NCI-H345 treated with DMSO at 0.1 percent for 48 hours (cell line): ENCODE measurements around the gene TMEM81.

ENCODE experiments used
- DNase-seq: peaks from one replicate; lab custom pipeline; 2025; ENCODE audit not compliant: unreplicated experiment; lab: John Stamatoyannopoulos, UW

The TMEM81 gene

DNA sequence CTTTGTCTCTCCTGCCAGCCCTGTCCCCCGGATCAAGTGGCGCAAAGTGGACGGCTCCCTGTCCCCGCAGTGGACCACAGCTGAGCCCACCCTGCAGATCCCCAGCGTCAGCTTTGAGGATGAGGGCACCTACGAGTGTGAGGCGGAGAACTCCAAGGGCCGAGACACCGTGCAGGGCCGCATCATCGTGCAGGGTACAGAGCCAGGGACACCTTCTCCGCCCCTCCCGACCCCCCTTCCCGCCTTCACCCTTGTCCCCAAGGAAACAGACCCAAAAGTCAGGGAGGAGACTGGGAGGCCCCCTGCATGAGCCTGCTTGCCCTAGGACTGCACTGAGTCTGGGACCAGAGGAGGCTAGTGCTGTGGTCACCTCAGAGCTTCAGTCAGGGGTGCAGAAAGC, 23.0 kb downstream of the TMEM81 start:
- no peak for DNase-seq

DNA sequence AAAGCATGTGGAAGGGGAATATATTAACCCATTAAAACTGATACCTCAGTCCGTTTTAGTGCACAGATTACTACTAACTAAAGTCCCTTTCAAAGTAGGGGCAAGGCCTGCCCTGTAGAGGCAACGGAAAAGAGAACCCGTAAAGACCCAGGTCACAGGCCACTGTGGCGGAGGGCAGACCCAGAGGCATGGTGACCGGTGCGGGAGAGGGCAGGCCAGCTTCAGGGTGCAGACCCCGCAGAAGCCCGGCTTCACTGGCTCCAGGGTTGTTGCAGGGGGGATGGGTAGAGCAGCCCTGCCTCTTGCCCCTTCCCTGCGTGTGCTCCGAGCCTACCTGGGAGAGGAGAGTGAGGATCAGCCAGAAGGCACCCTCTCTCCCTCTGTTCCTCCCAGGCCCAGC, 23.5 kb downstream of the TMEM81 start:
- DNase-seq: no peak

DNA sequence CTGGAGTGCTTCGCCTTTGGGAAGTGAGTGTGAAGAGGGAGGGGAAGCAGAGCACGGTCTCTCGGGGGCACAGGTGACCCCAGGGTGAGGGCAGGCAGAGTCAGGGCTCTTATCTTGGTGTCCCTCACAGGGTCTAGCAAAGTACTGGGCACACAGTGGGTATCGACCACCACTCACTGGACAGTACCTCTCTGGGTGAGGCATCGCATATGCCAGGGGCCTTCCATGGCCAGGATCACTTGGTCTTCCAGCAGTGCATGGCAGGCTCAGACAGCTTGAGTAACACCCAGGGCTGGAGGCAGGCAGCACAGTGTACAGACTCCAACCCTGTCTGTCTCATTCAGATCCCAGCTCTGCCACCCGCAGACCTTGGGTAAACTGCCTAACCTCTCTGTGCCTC, 24.6 kb downstream of the TMEM81 start:
- no peak for DNase-seq

DNA sequence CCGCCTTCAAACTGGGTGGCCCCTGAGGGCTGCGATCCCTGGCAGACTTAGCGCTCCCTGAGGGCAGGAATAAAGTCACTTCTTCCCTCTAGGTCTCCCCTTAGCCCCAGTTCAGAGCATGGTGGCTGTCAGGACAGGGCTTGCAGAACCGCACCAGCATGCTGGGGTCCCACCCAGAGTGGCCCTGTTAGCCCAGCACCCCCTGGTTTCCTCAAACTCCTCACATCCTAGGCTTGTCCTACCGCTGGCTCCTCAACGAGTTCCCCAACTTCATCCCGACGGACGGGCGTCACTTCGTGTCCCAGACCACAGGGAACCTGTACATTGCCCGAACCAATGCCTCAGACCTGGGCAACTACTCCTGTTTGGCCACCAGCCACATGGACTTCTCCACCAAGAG, 25.4 kb downstream of the TMEM81 start:
- no peak for DNase-seq

DNA sequence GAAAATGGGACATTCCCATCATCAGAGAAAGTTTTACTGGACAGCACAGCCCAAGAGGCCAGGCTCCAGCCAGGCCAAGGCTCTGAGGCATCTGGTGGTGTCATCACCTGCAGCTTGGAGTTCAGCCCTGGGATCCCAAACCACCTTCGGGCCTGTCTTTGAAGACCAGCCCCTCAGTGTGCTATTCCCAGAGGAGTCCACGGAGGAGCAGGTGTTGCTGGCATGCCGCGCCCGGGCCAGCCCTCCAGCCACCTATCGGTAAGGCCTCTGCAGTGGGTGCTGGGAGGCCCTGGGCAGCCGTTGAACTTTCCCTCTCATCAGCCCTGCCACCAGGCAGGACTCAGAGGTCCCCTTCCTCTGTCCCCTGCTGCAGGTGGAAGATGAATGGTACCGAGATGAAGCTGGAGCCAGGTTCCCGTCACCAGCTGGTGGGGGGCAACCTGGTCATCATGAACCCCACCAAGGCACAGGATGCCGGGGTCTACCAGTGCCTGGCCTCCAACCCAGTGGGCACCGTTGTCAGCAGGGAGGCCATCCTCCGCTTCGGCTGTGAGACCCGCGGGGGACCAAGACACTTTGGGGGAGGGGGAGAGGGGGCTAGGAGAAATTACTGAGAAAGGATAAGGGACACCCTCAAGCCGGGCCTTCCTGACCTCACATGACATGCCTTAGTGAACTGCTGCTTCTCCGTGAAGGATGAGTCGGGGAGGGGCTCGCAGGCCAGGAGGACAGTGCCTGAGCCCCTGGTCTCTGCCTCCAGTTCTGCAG, 26.3 kb downstream of the TMEM81 start:
- DNase-seq: no peak

DNA sequence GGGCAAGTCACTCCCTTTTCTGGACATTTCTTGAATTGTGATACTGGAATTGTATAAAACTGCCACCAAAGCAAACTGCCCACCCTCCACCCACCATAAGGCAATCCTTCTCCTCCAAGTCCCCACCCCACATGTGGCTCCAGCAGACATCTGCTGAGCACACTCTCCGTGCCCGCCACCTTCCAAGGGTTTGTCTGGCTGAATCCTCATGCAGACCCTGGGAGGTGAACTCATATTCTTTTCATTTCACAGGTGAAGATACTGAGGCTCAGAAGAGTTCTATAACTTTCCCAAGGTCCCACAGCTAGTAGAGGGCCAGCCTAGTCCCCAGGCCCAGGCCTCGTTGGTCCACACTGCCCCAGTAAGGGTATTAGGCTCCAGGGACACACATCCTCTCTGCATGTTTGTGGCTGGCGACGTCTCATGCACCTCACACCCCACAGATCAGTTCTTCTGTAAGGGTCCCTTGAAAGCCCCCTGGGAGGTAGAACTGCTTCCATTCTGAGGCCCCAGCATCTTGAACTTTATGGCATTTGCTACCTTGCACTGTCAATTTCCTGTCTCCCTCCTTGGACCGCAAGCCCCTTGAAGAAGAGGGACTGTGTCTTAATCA, 27.2 kb downstream of the TMEM81 start:
- DNase-seq: no peak

DNA sequence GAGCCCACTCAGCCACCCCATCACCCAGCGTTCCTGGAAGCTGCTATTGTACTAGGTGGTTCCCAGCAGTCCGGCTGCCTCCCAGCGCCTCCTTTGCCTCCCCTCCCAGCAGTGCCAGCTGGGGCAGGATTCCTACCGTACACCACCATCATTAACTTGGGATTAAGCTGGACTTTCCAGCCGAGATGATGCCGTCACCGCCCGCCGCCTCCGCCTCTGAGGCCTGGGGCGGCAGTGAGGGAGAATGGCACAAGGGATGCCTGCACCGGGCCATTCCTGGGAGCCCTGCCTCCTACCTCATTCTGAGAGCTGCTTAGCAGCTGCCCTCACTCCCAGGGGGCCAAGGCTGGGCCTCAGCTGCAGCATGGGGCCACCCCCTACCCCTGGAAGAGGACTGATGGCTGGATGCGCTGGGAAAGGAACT, 28.1 kb downstream of the TMEM81 start:
- DNase-seq: no peak

DNA sequence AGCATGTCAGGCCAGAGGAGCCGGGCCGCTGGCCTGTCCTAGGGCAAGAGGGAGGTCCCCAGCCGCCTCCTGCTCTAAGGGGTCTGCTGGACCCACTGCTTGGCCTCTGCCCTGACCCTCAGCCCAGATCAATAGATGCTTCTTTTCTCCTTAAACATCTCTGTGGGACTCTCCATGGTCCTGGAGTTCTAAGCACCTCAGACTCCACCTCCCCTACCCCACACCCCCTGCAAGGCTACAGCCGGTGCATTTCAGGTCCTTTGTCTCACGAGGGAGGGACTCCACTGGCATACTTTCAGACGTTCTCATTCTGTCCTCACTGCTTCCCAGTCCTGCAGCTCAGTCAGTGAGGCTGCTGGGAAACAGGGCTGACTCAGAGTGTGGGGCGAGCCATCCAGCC, 30.2 kb downstream of the TMEM81 start:
- no peak for DNase-seq

DNA sequence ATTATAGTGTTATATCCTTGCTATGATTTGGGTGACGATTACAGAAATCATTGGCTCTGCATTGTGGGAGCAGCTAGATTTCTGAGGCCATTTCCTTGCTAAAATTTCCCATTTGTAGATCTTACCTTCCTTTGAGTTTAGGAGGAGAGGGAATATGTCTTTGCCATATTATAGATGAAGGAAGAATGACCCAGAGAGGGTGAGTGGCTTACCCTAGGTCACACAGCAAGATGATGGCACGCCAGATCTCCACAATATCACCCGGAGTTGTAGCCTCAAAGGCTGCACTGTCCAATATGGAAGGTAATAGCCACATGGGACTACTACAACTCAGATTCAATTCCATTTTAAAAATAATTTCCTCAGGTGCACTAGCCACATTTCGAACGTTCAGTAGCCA, 31.0 kb downstream of the TMEM81 start:
- no peak for DNase-seq

DNA sequence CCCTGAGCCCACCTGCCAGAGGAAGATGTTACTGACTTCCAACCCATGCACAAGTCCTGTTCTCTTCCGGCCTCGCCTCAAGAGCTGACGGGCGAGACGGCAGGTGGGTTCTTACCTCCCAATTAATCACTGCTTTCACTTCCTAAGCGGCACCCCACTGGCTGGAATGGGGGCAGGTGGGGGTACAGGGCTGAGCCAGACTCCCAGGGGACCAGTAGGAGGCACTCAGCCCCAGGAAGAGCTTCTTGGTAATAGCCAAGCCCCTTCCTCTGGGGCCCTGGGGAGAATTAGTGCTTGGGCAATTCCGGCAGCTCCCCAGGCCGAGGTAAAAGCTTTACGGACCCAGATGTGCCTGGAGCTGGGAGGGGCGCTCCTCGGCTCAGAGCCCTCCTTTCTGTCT, 31.6 kb downstream of the TMEM81 start:
- no peak for DNase-seq

DNA sequence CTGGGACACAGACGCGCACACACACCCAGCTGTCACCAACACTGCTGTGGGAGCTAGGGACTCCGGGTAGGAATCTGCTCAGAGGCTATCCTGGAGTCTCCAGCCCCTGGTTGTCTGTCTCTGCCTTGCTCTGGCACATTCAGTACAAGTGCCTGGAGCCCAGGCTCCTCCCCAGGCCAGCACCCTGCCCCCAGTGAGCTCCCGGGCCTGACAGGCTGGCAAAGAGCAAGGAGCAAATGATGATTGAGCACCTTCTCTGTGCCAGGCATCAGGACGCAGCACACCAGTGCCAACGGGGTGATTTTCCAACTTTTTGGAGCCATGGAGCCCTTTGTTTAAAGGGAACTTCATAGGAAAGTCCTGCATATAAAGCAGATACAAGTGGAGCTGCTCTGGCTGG, 34.8 kb downstream of the TMEM81 start:
- no peak for DNase-seq

DNA sequence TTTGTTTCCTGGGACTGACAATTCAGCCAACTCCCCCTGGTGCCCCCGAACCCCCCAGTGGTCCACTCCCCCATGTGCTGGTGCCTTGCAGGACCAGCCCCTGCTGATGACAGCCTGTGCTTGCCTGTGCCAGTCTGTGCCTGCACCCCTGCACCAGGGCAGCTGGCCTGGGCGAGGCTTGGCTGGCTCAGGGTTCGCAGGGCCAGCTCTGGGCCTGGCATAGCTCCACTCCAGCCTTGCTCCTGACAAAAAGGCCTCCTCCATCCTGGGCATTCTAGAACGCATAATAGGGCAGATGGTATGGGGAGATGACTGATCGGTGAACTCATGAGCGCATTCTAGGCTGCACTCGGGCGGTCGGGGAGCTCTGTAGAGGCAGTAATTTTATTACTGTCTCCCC, 35.9 kb downstream of the TMEM81 start:
- DNase-seq: no peak

DNA sequence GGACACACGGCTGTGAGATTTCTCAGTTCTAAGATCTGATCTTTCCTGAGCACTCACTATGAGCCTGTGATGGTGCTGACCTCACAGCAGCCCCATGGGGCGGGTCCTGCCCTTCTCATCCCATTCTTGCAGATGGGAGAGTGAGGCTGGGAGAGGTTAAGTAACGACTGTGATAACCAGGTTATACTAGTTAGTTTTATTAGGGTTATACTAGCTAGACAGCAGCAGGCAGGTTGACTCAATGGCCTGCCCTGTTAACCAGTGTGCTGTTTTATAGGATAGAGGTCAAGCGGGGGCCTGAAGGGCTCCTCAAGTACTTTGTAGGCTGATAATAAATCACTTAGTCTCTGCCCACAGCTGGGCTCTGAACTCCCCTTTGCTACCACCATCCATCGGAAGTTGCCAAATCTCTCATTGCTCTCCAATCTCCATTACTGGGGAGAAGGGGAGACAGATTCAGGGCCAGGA, 36.5 kb downstream of the TMEM81 start:
- DNase-seq: no peak

DNA sequence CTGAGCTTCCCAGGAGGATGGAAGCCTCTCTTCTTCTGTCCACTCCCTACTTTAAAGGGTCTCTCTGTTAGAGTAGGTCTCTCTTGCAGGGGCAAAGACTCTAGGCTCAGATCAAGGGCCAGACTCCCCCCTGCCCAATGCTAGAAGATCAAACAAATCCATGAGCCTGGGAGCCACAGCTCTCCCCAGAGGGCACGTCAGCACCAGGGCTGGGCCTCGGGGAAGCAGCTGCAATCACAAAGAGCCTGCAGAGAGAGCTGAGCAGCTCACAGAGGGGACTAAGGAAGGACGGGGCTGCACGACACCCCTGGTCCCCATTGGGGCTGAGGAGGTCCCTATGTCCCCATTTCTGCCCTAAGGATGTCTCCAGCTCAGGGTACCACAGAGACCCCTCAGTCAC, 37.4 kb downstream of the TMEM81 start:
- no peak for DNase-seq

DNA sequence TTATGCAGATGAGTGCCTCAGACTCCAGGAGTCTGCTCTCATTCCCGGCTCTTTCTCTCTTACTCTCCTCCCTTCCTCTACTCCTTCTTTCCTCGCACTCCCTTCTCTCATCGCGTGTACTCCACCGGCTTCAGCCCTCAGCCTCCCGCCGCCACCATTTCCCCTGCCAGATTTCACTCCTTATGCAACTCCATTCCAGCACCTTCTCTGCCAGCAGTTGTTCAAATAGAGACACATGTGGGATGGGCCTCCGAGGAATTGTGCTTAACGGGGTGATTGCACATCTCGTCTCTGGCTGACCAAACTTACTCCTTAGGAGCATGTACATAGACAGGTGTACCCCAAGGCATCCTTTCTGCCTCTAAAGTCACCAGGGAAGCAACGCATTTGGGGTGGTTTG, 39.1 kb downstream of the TMEM81 start:
- no peak for DNase-seq

DNA sequence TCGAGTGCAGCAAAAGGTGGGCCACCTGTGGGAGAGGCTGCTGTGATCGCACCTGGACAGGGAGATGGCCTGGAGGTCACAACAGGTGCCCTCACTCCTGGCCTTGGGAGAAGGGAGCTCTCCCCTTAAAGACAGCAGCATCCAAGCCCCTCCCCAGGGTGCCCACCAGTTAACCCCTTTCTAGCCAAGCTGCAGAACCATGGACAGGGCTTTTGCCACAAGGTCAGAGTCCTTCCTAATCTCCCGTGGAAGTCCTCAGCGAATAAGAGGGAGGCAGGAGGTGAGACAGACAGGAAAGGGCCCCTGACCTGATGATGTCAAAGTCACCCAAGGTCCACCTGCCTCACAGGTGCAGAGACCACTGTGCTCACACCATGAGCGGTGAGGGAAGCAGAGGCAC, 39.5 kb downstream of the TMEM81 start:
- DNase-seq: no peak

DNA sequence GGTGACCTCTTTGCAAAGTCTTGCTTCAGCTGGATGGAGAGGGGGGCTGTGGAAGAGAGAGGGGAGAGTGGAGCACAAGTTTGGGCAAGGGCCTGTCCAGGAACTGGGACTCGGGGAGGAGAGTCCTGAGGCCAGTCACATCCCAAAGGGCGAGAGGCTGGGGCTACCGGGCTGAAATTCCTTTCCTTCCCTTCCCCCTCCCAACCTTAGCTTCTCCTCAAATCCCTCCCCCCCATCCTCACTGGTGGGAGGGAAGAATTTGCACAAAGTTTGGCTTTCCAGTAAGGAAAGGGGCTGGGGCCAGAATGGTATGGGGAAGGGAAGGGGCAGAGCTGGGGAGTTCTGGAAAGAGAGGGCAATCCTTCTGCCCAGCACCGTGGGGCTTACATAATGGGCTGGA, 40.4 kb downstream of the TMEM81 start:
- no peak for DNase-seq

DNA sequence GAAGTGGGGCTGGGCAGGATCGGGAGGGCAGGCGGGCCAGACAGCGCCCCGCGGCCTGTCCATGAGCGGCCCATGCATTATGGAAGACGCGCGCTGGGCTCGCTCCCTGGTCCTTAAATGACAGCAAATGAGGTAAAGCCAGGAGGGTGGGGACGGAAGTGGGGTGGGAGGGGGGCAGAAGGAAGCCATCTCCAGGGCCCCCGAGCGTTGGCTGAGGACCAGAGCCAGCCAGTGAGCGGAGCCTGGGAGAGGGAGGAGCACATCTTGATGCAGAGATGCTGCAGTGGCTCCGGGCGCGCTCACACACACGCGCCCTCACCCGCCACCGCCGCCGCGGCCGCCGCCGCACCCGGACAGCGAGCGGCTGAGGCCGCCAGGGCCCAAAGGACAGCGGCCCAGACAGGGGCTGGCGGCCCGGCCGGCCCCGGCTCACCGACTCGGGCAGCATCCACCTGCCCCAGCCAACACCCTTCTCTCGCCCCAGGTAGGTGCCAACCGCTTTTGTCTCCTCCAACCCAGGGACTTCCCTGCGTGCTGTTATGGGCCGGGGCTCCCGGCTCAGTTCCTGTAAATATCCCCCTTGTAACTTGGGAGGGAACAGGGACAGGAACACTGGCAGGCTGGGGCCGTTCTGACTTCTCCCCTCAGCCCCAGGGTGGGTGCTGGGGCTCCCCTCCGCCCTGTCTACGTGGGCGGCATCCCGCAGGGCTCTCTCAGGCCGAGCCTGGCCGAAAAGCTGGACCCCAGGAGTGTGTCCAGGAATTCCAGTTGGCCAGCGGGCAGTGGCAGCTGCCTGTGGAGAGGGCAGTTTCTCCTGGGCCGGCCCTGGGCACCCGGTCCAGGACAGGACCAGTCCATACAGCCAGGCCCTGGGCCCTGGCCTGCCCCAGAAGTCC, 41.1 kb downstream of the TMEM81 start, which contains the start of gene CNTN2:
Gene CNTN2 (plus strand): TSS at position 302 of the 896 bp plus-strand sequence. CDS start 9,974 bp downstream, outside the sequence.
- no peak for DNase-seq

DNA sequence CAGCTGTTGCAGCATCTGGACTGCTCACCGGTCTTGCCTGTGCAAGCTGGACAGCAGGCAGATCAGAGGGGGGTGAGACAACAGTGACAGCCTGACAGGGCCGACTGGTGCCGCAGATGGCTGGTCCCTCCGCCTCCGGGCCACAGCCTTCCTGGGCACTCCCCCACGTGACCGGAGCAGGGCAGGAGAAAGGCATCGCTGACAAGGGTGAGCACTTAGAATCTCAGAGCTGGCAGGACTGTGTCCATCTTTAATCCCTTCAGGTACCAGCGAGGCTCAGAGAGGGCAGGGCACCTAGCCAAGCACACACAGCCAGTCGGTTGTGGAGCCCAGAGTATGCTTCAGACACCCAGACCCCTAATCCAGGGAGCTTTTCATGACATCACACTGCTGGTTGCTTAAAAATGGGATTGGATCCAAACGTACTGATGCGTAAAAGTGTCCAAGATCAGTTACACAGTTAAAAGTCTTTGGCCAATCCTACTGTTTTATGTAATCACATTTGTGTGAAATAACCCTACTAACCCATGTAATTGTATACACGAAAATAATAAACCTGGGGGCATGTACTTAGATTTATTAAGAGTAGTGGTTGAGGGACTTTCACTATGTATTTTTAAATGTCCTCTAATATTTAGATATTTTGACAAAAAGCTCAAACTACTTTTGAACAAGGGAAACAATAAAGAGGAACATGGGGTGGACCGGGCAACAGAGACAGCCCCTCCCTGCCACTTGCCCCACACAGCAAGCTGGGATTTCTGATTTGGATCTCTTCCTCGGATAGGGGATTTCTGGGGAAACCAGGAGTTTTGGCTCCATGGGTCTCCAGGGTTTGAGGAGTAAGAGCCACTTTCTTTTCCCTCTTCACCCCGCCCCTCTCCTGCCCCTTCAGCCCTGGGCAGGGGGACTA, 42.0 kb downstream of the TMEM81 start:
- no peak for DNase-seq

DNA sequence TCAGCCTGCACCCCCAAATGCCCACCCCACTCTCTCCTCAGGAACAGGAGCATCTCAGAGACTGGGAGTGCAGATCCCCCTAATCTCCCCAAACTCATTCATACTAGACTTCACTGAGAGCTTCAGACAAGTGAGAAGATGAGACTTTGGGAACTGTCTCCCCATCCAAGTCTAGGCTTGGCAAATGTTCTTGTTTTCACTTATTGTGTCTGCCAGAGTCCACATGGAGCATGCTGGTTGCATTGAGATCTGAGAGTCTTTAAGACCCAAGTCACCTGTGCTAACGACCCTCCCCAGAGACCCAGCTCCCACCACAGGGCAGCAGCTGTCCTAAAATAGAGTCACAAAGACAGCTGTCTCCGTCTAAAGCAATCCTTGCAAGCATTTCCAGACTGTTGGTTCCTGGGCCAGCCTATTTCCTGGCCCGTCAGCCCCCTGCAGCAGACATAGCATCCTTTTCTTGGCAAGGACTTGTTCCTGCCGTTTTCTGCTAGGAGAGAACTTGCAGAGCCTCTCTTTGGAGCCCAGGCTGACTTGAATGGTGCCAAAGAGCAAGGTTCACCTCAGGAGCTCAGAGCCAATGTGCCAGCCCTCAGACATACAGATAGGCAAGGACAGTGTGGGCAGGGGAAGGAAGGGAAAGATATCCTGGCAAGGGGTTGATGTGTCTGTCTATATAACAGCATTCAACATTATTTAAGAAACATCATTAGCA, 43.1 kb downstream of the TMEM81 start:
- no peak for DNase-seq
